ENCODE results near the gene CTRB2.

CTRB2 gene

GRCh38 chr16:75204410-75204758 is 2.6 kb downstream of the CTRB2 start:
- Histone ChIP-seq H3K36me3 (ENCODE audit: control insufficient read depth, insufficient read depth, low read length) (no peaks in the 10 kb centered on the region), H3K27me3 (ENCODE audit: control insufficient read depth, insufficient read depth, low read length) (no peaks in the 10 kb centered on the region), H3K4me1 (ENCODE audit: control insufficient read depth, insufficient read depth, low read length) (no peaks in the 10 kb centered on the region), H3K27ac (ENCODE audit: low read length) (no peak overlapping the region), H3K9me3 (ENCODE audit: control insufficient read depth, insufficient read depth, low read length) (no peaks in the 10 kb centered on the region), H3K4me3 (ENCODE audit: low read length) (no peak overlapping the region)
- DNase-seq (ENCODE audit: low read depth, low spot score): no peak
- no CpG with 5 or more reads among the region's 6 CpGs for WGBS (ENCODE audit: insufficient coverage, insufficient read length)

DNA sequence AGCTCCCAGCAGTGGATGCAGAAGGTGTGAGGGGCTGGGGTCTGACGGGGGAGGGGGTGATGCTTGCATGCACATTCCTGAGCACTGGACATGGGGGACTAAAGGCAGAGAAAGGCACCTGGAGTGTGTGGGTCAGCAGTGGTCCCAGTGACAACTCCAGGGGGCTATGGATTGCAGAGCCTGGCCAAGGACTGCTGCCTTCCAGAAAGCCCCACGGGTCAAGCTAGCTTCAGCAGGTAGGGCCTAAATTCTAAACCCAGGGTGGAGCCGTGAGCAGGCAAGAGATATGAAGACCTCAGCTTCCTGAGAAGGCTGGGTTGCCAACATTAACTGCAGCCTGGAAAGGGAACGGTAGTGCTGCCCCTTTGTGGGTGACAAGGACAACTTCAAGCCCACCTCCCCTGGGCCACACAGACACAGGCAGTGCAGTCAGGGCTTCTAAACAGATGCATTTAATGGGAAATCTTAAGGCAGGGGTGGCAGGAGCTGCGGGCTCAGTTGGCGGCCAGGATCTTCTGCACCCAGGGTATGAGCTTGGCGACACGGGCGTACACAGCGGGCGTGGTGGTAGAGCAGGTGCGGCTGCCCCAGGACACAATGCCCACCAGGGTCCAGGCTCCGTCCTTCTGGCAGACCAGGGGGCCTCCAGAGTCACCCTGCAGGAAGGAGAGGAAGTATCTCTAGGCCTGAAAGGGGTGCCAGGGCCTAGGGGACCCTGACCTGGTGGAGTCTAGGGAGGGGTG is 3.1 kb downstream of the CTRB2 start:
- no peaks in the 10 kb centered on the region for H3K27me3 ChIP-seq (ENCODE audit: control insufficient read depth, insufficient read depth, low read length)
- no peaks in the 10 kb centered on the region for H3K4me1 ChIP-seq (ENCODE audit: control insufficient read depth, insufficient read depth, low read length)
- no peak overlapping the region for H3K4me3 ChIP-seq (ENCODE audit: low read length)
- no peak overlapping the region for H3K27ac ChIP-seq (ENCODE audit: low read length)
- DNase-seq (ENCODE audit: low read depth, low spot score): no peak
- no CpG with 5 or more reads among the region's 13 CpGs for WGBS (ENCODE audit: insufficient coverage, insufficient read length)
- no peaks in the 10 kb centered on the region for H3K9me3 ChIP-seq (ENCODE audit: control insufficient read depth, insufficient read depth, low read length)
- no peaks in the 10 kb centered on the region for H3K36me3 ChIP-seq (ENCODE audit: control insufficient read depth, insufficient read depth, low read length)

DNA sequence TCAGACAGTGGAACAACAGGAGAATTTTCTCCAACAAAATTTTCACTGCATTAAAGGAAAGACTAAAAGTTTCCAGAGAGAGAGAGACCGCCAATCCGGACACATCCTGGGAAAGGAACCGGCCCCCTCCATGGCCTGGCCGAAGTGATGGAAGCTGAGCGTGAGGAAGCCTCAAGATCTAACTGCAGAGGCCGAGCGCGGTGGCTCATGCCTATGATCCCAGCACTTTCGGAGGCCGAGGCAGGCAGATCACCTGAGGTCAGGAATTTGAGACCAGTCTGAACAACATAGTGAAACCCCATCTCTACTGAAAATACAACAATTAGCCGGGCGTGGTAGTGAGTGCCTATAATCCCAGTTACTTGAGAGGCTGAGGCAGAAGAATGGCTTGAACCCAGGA is 3.9 kb downstream of the CTRB2 start:
- Histone ChIP-seq H3K27ac (ENCODE audit: low read length) (no peak overlapping the region), H3K27me3 (ENCODE audit: control insufficient read depth, insufficient read depth, low read length) (no peaks in the 10 kb centered on the region), H3K4me1 (ENCODE audit: control insufficient read depth, insufficient read depth, low read length) (no peaks in the 10 kb centered on the region; the same call in 1 of the 2 replicates), H3K36me3 (ENCODE audit: control insufficient read depth, insufficient read depth, low read length) (no peaks in the 10 kb centered on the region), H3K9me3 (ENCODE audit: control insufficient read depth, insufficient read depth, low read length) (no peaks in the 10 kb centered on the region), H3K4me3 (ENCODE audit: low read length) (no peak overlapping the region)
- DNase-seq (ENCODE audit: low read depth, low spot score): no peak
- no CpG with 5 or more reads among the region's 12 CpGs for WGBS (ENCODE audit: insufficient coverage, insufficient read length)

DNA sequence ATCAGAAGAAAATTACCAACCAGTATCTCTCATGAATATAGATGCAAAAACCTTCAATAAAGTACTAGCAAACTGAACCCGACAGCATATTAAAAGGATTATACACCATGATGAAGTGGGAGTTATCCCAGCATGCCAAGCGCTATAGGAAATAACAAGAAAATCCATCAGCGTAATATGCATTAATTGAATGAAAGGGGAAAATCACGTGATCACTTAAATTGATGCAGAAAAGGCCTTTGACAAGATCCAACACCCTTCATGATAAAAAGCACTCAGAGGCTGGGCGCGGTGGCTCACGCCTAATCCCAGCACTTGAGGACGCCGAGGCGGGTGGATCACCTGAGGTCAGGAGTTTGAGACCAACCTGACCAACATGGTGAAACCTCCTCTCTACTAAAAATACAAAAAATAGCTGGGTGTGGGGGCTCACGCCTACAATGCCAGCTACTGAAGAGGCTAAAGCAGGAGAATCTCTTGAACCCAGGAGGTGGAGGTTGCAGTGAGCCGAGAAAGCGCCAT is 4.8 kb downstream of the CTRB2 start:
- Histone ChIP-seq H3K4me1 (ENCODE audit: control insufficient read depth, insufficient read depth, low read length) (no peaks in the 10 kb centered on the region; the same call in 1 of the 2 replicates), H3K9me3 (ENCODE audit: control insufficient read depth, insufficient read depth, low read length) (no peaks in the 10 kb centered on the region), H3K27ac (ENCODE audit: low read length) (no peak overlapping the region), H3K36me3 (ENCODE audit: control insufficient read depth, insufficient read depth, low read length) (no peaks in the 10 kb centered on the region), H3K4me3 (ENCODE audit: low read length) (no peak overlapping the region), H3K27me3 (ENCODE audit: control insufficient read depth, insufficient read depth, low read length) (no peaks in the 10 kb centered on the region)
- no peak for DNase-seq (ENCODE audit: low read depth, low spot score)
- no CpG with 5 or more reads among the region's 13 CpGs for WGBS (ENCODE audit: insufficient coverage, insufficient read length)

GRCh38 chr16:75198135-75198600 is 8.8 kb downstream of the CTRB2 start:
- WGBS (ENCODE audit: insufficient coverage, insufficient read length): no CpG with 5 or more reads among the region's 18 CpGs
- Histone ChIP-seq H3K4me3 (ENCODE audit: low read length) (no peak overlapping the region), H3K4me1 (ENCODE audit: control insufficient read depth, insufficient read depth, low read length) (no peaks in the 10 kb centered on the region; the same call in 1 of the 2 replicates), H3K36me3 (ENCODE audit: control insufficient read depth, insufficient read depth, low read length) (no peaks in the 10 kb centered on the region), H3K27ac (ENCODE audit: low read length) (no peak overlapping the region), H3K9me3 (ENCODE audit: control insufficient read depth, insufficient read depth, low read length) (no peaks in the 10 kb centered on the region), H3K27me3 (ENCODE audit: control insufficient read depth, insufficient read depth, low read length) (no peaks in the 10 kb centered on the region)
- DNase-seq (ENCODE audit: low read depth, low spot score): no peak

DNA sequence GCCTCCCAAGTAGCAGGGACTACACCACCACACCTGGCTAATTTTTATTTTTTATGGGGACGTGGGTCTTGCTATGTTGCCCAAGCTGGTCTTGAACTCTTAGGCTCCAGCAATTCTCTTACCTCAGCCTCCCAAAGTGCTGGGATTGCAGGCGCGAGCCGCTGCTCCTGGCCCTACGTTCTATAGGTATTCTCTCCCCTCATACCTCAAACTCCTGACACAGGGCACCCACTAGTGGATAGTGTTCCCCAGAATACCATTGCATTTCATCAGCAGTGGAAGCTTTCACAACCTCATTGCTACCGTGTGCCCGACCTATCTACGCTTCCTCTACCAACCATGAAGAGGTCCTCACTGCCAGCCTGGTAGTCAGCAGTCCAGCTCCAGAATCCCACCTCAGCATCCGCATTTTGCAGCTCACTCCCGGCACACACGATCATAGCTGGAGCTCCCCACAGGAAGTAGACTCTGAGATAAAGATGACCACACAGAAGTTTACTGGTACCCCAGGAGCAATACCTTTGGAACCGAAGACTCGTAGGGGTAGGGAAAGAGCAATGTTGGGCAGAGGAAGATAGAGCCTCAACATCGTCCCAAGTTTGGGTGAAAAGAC is 9.3 kb downstream of the CTRB2 start:
- Histone ChIP-seq H3K4me3 (ENCODE audit: low read length) (no peak overlapping the region), H3K27ac (ENCODE audit: low read length) (no peak overlapping the region), H3K36me3 (ENCODE audit: control insufficient read depth, insufficient read depth, low read length) (no peaks in the 10 kb centered on the region), H3K9me3 (ENCODE audit: control insufficient read depth, insufficient read depth, low read length) (no peaks in the 10 kb centered on the region), H3K27me3 (ENCODE audit: control insufficient read depth, insufficient read depth, low read length) (no peaks in the 10 kb centered on the region), H3K4me1 (ENCODE audit: control insufficient read depth, insufficient read depth, low read length) (no peaks in the 10 kb centered on the region; the same call in 1 of the 2 replicates)
- no CpG with 5 or more reads among the region's 14 CpGs for WGBS (ENCODE audit: insufficient coverage, insufficient read length)
- DNase-seq (ENCODE audit: low read depth, low spot score): no peak

DNA sequence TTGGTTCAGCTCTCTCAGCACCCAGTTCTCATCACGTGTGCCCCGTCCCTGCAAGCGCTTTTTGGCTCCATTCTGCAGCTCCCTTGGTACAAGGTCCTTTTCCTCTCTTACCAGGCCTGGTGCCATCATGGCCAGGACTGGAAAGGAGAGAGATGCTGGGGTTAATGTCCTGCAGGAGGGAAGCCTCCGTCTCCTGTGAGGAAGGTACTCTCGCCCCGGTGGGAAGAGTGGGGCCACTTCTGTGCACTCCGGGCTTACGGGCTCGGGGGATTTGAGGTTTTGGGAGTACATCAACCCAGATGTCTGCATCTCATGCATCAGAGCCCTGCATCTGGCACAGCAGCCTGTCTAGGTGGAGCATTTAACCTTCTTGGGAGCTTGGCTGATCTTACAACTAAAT is 10.1 kb downstream of the CTRB2 start:
- H3K4me1 ChIP-seq (ENCODE audit: control insufficient read depth, insufficient read depth, low read length): no peaks in the 10 kb centered on the region; the same call in 1 of the 2 replicates
- H3K9me3 ChIP-seq (ENCODE audit: control insufficient read depth, insufficient read depth, low read length): no peaks in the 10 kb centered on the region
- WGBS (ENCODE audit: insufficient coverage, insufficient read length): no CpG with 5 or more reads among the region's 9 CpGs
- no peak overlapping the region for H3K4me3 ChIP-seq (ENCODE audit: low read length)
- no peak overlapping the region for H3K27ac ChIP-seq (ENCODE audit: low read length)
- DNase-seq (ENCODE audit: low read depth, low spot score): no peak
- H3K36me3 ChIP-seq (ENCODE audit: control insufficient read depth, insufficient read depth, low read length): no peaks in the 10 kb centered on the region
- H3K27me3 ChIP-seq (ENCODE audit: control insufficient read depth, insufficient read depth, low read length): no peaks in the 10 kb centered on the region

DNA sequence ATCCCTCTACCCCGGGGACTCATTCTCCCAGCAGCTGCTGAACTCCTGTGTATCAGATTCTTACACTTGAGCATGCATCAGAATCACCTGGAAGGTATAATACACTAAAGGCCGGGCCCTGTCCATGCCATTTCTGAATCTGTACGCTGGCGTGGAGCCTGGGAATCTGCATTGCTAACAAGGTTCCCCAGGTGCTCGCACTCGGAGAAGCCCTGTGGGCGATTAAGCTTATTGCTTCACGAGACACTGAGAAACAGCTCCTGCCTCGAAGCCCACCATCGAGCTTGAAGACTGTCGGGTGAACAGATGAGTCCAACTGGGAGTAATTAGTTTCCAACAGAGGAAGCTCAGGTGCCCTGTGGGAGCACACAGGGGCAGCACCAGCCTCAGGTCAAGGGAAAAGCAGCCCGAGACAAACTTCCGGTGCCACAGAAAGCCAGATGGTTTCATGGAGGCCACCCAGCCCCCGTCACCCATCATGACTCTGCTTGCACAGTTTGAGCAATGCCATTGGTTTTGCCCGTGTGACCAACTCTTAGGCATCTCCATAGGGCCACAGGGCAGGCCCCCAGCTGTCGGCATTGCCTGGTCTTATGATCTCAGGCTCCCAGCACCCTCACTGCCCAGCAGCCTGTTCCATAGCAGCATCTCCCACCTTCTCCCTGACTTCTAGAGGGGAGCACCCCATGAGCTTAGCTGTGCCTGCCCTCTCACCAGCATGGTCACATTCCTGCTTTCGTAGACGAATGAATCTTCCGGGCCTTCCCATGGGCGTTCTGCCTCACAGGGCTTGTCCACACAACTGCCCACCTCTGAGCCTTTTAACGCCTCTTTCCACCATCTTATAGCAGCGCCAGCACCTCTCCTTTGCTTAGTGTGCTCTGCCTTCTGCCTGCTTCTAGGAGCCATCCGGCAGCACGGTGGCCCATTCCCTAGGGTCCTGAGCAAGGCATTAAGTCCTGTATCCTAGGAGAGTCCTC is 10.9 kb downstream of the CTRB2 start:
- H3K27me3 ChIP-seq (ENCODE audit: control insufficient read depth, insufficient read depth, low read length): no peaks in the 10 kb centered on the region
- no peaks in the 10 kb centered on the region; the same call in 1 of the 2 replicates for H3K4me1 ChIP-seq (ENCODE audit: control insufficient read depth, insufficient read depth, low read length)

DNA sequence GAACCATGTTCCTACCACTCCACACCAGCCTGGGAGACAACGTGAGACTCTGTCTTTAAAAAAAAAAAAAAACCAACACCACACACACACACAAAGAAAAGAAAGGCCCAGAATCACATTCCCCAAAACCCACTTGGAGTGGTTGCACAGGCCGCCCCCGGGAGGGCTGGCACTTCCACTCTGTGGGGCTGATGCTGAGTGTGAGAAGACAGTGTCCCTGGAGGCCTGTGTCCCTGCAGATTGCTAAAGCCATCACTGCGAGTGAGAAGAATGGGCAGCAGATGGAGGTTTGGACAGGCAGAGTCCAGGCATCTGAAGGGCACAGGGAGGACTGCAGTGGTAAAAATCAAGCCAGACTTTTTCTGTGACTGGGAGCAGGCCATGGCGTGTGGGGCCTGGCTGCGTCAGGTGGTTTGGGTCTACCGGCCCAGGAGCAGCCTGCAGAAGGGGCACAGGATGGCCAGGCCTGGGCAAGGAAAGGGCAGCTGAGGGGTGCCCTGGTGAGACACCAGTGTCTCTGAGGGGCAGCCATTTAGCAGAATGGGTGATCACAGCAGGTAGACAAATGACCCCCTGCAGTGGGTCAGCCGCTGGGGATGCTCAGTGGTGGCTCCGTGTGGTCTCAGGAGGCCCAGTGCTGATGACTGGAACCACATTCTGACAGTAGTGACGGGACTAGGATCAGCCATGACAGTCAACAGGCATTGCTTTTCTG is 13.1 kb downstream of the CTRB2 start:
- no CpG with 5 or more reads among the region's 10 CpGs for WGBS (ENCODE audit: insufficient coverage, insufficient read length)
- Histone ChIP-seq H3K27me3 (ENCODE audit: control insufficient read depth, insufficient read depth, low read length) (no peaks in the 10 kb centered on the region), H3K36me3 (ENCODE audit: control insufficient read depth, insufficient read depth, low read length) (no peaks in the 10 kb centered on the region), H3K4me1 (ENCODE audit: control insufficient read depth, insufficient read depth, low read length) (no peaks in the 10 kb centered on the region; the same call in 1 of the 2 replicates), H3K9me3 (ENCODE audit: control insufficient read depth, insufficient read depth, low read length) (no peaks in the 10 kb centered on the region), H3K27ac (ENCODE audit: low read length) (no peak overlapping the region), H3K4me3 (ENCODE audit: low read length) (no peak overlapping the region)
- DNase-seq (ENCODE audit: low read depth, low spot score): no peak

More for the DNA sequence above, 10.9 kb downstream of the CTRB2 start:
- Histone ChIP-seq H3K4me3 (ENCODE audit: low read length) (no peak overlapping the region), H3K36me3 (ENCODE audit: control insufficient read depth, insufficient read depth, low read length) (no peaks in the 10 kb centered on the region), H3K9me3 (ENCODE audit: control insufficient read depth, insufficient read depth, low read length) (no peaks in the 10 kb centered on the region), H3K27ac (ENCODE audit: low read length) (no peak overlapping the region)
- WGBS (ENCODE audit: insufficient coverage, insufficient read length): no CpG with 5 or more reads among the region's 24 CpGs
- no peak for DNase-seq (ENCODE audit: low read depth, low spot score)
